ENCODE results near the gene ADAMTSL4. TPM values are rescaled to one million over a fixed set of nuclear protein-coding genes. Genes with fewer than 3 reads are reported as not detected.

The ADAMTSL4 gene
- total RNA-seq, 1 donor from 2014 or later = not detected

DNA sequence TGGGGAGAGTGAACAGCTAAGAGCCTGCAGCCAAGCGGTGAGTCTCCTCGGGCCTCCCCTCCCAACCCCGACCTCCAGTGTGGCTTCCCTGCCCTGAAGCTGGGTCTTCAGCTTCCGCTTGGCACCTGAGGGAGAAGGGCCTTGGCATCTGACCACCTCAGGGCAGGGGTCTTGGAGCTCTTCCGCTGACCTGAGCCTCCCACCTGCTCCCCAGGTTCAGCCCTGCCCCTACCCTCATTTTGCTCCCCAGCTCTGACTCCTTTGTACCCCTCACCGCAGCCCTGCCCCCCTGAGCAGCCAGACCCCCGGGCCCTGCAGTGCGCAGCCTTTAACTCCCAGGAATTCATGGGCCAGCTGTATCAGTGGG, 4.9 kb downstream of the ADAMTSL4 start:
- Histone ChIP-seq H3K79me2 (ENCODE audit: low read depth) (no peaks in the 10 kb centered on the region), H3K4me2 (no peak overlapping the region)
- H3K27ac Mint-ChIP-seq = no peak overlapping the region

DNA sequence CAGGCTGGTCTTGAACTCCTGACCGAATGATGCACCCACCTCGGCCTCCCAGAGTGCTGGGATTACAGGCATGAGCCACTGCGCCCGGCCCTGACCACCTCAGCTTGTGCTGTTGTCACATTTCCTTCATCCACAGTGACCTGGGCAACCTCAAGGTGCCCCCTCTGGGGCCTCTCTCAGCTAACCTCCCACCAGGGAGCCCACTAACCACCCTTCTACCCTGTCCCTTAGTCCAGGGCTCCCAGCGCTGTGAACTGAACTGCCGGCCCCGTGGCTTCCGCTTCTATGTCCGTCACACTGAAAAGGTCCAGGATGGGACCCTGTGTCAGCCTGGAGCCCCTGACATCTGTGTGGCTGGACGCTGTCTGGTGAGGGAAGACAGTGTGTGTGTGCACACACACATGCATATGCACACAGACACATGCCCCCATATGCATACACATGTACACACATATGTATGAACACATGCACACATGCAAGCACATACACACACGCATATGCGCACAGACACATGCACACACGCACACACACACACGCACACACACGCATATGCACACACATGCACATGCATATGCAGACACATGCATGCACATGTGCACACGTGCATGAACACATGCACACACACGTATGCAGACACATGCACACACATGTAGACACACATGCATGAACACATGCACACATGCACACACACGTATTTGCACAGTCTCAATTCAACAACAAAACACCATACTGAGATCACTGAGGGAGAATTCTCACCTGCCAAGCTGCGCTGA, 6.2 kb downstream of the ADAMTSL4 start:
- peaks cover 4% of the 10 kb centered on the region for H3K79me2 ChIP-seq (ENCODE audit: low read depth)
- peaks cover 9% of the 10 kb centered on the region for H4K20me1 ChIP-seq (ENCODE audit: low read depth)
- peaks cover 13% of the 10 kb centered on the region for H3F3A ChIP-seq (ENCODE audit: low read depth)
- Mint-ChIP-seq H3K27ac (no peak overlapping the region), H3K4me1 (peaks cover 25% of the 10 kb centered on the region), H3K27me3 (ENCODE audit: insufficient read depth, low read depth) (peaks cover 4% of the 10 kb centered on the region), H3K36me3 (peaks cover 2% of the 10 kb centered on the region), H3K4me3 (no peak overlapping the region), H3K9me3 (no peaks in the 10 kb centered on the region)
- no peak overlapping the region for H3K4me2 ChIP-seq
- no peak overlapping the region for H3K4me3 ChIP-seq
- no peak overlapping the region for H3K27ac ChIP-seq
- peaks cover 9% of the 10 kb centered on the region for H3K27me3 ChIP-seq
- no peaks in the 10 kb centered on the region for H3K36me3 ChIP-seq
- H3K4me1 ChIP-seq = peaks cover 18% of the 10 kb centered on the region
- no peak overlapping the region for H2AFZ ChIP-seq (replicated peaks)
- peak; percentile 1 for DNase-seq (ENCODE audit: low spot score)
- TF ChIP-seq EZH2phosphoT487 (IDR thresholded peaks at IDR 0.05) = no peak
- TF ChIP-seq, protein P1, sequence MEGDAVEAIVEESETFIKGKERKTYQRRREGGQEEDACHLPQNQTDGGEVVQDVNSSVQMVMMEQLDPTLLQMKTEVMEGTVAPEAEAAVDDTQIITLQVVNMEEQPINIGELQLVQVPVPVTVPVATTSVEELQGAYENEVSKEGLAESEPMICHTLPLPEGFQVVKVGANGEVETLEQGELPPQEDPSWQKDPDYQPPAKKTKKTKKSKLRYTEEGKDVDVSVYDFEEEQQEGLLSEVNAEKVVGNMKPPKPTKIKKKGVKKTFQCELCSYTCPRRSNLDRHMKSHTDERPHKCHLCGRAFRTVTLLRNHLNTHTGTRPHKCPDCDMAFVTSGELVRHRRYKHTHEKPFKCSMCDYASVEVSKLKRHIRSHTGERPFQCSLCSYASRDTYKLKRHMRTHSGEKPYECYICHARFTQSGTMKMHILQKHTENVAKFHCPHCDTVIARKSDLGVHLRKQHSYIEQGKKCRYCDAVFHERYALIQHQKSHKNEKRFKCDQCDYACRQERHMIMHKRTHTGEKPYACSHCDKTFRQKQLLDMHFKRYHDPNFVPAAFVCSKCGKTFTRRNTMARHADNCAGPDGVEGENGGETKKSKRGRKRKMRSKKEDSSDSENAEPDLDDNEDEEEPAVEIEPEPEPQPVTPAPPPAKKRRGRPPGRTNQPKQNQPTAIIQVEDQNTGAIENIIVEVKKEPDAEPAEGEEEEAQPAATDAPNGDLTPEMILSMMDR (IDR thresholded peaks at IDR 0.05) = no peak
- no peak for TF ChIP-seq EZH2 (IDR thresholded peaks at IDR 0.05)
- H3K9ac ChIP-seq = no peak overlapping the region
- no peaks in the 10 kb centered on the region for H3K9me3 ChIP-seq (ENCODE audit: low read depth)

More for the DNA sequence above, 4.9 kb downstream of the ADAMTSL4 start:
- no peak for DNase-seq (ENCODE audit: low spot score)
- Histone ChIP-seq H3K9ac (no peak overlapping the region), H3K27ac (no peak overlapping the region), H3F3A (ENCODE audit: low read depth) (peaks cover 20% of the 10 kb centered on the region), H4K20me1 (ENCODE audit: low read depth) (peaks cover 15% of the 10 kb centered on the region), H2AFZ (replicated peaks) (no peak overlapping the region), H3K36me3 (no peaks in the 10 kb centered on the region), H3K4me1 (peaks cover 13% of the 10 kb centered on the region), H3K27me3 (peaks cover 22% of the 10 kb centered on the region), H3K9me3 (ENCODE audit: low read depth) (no peaks in the 10 kb centered on the region), H3K4me3 (no peak overlapping the region)
- peaks cover 6% of the 10 kb centered on the region for H3K27me3 Mint-ChIP-seq (ENCODE audit: insufficient read depth, low read depth)
- H3K9me3 Mint-ChIP-seq = no peaks in the 10 kb centered on the region
- H3K4me1 Mint-ChIP-seq = peaks cover 23% of the 10 kb centered on the region
- no peak overlapping the region for H3K4me3 Mint-ChIP-seq
- TF ChIP-seq, protein P1 (IDR thresholded peaks at IDR 0.05) = no peak
- TF ChIP-seq EZH2 (IDR thresholded peaks at IDR 0.05) = no peak
- TF ChIP-seq EZH2phosphoT487 (IDR thresholded peaks at IDR 0.05) = no peak
- peaks cover 2% of the 10 kb centered on the region for H3K36me3 Mint-ChIP-seq

DNA sequence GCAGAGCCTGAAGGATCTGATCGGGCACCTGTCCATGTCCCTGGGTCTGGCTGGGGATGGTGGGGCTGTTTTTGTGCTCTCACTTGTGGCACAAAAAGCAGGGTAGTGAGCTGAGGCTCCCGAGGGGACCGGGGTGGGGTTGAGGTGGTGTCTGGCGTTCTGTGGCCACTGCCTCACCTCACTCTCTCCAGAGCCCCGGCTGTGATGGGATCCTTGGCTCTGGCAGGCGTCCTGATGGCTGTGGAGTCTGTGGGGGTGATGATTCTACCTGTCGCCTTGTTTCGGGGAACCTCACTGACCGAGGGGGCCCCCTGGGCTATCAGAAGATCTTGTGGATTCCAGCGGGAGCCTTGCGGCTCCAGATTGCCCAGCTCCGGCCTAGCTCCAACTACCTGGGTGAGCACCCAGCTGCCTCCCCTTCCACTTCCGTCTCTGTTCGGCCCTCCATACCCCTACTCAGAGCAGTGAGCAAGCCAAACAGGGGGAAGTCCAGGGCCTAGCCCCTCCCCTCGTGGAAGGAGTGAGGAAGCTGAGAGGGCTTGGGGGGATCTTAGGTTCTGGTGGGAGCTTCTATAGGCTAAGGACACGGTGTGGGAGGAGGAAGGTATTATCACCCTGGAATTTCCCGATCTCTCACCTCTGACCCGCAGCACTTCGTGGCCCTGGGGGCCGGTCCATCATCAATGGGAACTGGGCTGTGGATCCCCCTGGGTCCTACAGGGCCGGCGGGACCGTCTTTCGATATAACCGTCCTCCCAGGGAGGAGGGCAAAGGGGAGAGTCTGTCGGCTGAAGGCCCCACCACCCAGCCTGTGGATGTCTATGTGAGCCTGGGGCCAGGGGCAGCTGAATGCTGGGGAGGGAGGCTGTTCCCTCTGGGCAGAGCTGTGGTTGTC, 7.0 kb downstream of the ADAMTSL4 start:
- Histone ChIP-seq H3K9ac (no peak overlapping the region), H3K4me1 (peaks cover 22% of the 10 kb centered on the region), H3F3A (ENCODE audit: low read depth) (peaks cover 13% of the 10 kb centered on the region), H3K27ac (no peak overlapping the region), H2AFZ (replicated peaks) (no peak overlapping the region), H3K79me2 (ENCODE audit: low read depth) (peaks cover 7% of the 10 kb centered on the region), H3K4me3 (no peak overlapping the region), H3K4me2 (no peak overlapping the region), H3K9me3 (ENCODE audit: low read depth) (no peaks in the 10 kb centered on the region), H3K36me3 (no peaks in the 10 kb centered on the region), H3K27me3 (peaks cover under 1% of the 10 kb centered on the region), H4K20me1 (ENCODE audit: low read depth) (peaks cover 5% of the 10 kb centered on the region)
- Mint-ChIP-seq H3K4me3 (no peak overlapping the region), H3K9me3 (no peaks in the 10 kb centered on the region), H3K27me3 (ENCODE audit: insufficient read depth, low read depth) (peaks cover 3% of the 10 kb centered on the region), H3K36me3 (peaks cover 2% of the 10 kb centered on the region), H3K27ac (no peak overlapping the region), H3K4me1 (peaks cover 30% of the 10 kb centered on the region)
- DNase-seq (ENCODE audit: low spot score) = peak; percentile 42
- no peak for TF ChIP-seq EZH2 (IDR thresholded peaks at IDR 0.05)
- TF ChIP-seq, protein P1 (IDR thresholded peaks at IDR 0.05) = no peak
- TF ChIP-seq EZH2phosphoT487 (IDR thresholded peaks at IDR 0.05) = no peak

All from neural progenitor cell (in vitro differentiated cells).